Panc1 (cell line): ENCODE results near the gene ENOX2.

ENCODE experiments used
- CTCF ChIP-seq: fragments of 450-650 bp; IDR thresholded peaks from 2 replicates; pipeline ENCODE4 v1.5.1; 2017; ENCODE audit warnings: mild to moderate bottlenecking
- POLR2AphosphoS5 ChIP-seq: IDR thresholded peaks from 2 replicates; pipeline ENCODE4 v1.6.1; 2012; ENCODE audit warnings: mild to moderate bottlenecking, low read depth, low read length, moderate library complexity
- REST ChIP-seq, 2 experiments: IDR thresholded peaks; 2 replicates each; pipeline ENCODE4 v1.6.1; 2011 to 2012; ENCODE audit warnings: low read depth in 2 of 2, control low read depth in 1 of 2, low read length in 1 of 2, mild to moderate bottlenecking in 1 of 2, moderate library complexity in 1 of 2; ENCODE audit not compliant: insufficient read depth in 1 of 2
- SIN3A ChIP-seq: IDR thresholded peaks from 2 replicates; pipeline ENCODE4 v1.6.1; 2012; ENCODE audit warnings: low read depth, mild to moderate bottlenecking, low read length, moderate library complexity, borderline replicate concordance; ENCODE audit not compliant: insufficient read depth

- TF ChIP-seq REST (IDR thresholded peaks at IDR 0.05; ENCODE audit: insufficient read depth in 1 of 2, low read depth in 2 of 2, low read length in 1 of 2) (no peak), POLR2AphosphoS5 (no peak), CTCF (no peak), SIN3A (no peak)
These were observed 198.7 kb downstream of the ENOX2 start for GRCh38 chrX:130704053-130705038.
